RWPE2 (cell line): ENCODE results near the gene PET117.
"Not testable (repeated sequence)": the region's sequence is repeated elsewhere in the genome, so short reads cannot be mapped to it uniquely, and the experiment has no call there.

Experiments
- ATAC-seq: fragments of 200-7000 bp; cut with Tn5 transposase; 3 replicates; pipeline ENCODE4 v1.9.1; 2021; ENCODE audit warnings: low read depth
- DNase-seq: peaks from one replicate; pipeline ENCODE4 v3.0.0-alpha.2; 2020; ENCODE audit warnings: low spot score
- H3K27ac ChIP-seq: fragments of 450-650 bp; 2 replicates; pipeline ENCODE4 v1.5.1; 2017; ENCODE audit warnings: mild to moderate bottlenecking; ENCODE audit not compliant: poor library complexity, severe bottlenecking
- H3K27me3 ChIP-seq: fragments of 250-450 bp; sonication (Bioruptor Pico); 2 replicates; pipeline ENCODE4 v1.5.1; 2021; ENCODE audit warnings: mild to moderate bottlenecking, moderate library complexity; ENCODE audit not compliant: insufficient read depth, poor library complexity, severe bottlenecking
- H3K36me3 ChIP-seq: fragments of 250-450 bp; sonication (Bioruptor Pico); 2 replicates; pipeline ENCODE4 v1.5.1; 2020; ENCODE audit warnings: low read depth, mild to moderate bottlenecking, moderate library complexity
- H3K4me1 ChIP-seq: fragments of 250-450 bp; sonication (Bioruptor Pico); 2 replicates; pipeline ENCODE4 v1.5.1; 2021; ENCODE audit warnings: mild to moderate bottlenecking, moderate library complexity; ENCODE audit not compliant: insufficient read depth, poor library complexity, severe bottlenecking
- H3K4me3 ChIP-seq: fragments of 250-450 bp; sonication (Bioruptor Pico); 2 replicates; pipeline ENCODE4 v1.5.1; 2021; ENCODE audit warnings: mild to moderate bottlenecking, moderate library complexity; ENCODE audit not compliant: severe bottlenecking
- H3K9me3 ChIP-seq: fragments of 250-450 bp; sonication (Bioruptor Pico); 2 replicates; pipeline ENCODE4 v1.5.1; 2021; ENCODE audit warnings: mild to moderate bottlenecking, moderate library complexity; ENCODE audit not compliant: severe bottlenecking
- TF ChIP-seq, protein P1 (sequence below): fragments of 450-650 bp; IDR thresholded peaks from one replicate; pipeline ENCODE4 v1.5.1; 2017; ENCODE audit warnings: mild to moderate bottlenecking, moderate library complexity; ENCODE audit not compliant: poor library complexity, severe bottlenecking

Gene PET117

DNA sequence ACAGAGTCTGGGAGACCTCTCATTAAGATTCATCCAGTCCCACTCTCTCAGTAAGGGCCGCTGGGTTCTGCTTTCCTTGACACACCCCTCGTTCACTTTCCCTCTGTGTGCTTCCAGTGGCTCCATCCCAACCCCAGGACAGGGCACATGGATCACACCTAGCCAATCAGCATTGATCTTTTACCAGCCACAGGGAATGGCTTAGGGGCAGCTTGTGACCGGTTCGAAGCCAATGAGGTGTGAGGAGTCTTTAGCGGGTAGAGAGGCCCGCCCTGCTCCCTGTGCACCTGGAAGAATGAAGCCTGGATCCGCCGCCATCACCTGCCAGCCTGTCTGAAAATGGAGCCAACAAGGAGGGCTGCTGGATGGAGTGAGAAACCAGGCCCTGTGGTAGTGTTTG lies 44.8 kb upstream of the PET117 start:
- TF ChIP-seq, protein P1, sequence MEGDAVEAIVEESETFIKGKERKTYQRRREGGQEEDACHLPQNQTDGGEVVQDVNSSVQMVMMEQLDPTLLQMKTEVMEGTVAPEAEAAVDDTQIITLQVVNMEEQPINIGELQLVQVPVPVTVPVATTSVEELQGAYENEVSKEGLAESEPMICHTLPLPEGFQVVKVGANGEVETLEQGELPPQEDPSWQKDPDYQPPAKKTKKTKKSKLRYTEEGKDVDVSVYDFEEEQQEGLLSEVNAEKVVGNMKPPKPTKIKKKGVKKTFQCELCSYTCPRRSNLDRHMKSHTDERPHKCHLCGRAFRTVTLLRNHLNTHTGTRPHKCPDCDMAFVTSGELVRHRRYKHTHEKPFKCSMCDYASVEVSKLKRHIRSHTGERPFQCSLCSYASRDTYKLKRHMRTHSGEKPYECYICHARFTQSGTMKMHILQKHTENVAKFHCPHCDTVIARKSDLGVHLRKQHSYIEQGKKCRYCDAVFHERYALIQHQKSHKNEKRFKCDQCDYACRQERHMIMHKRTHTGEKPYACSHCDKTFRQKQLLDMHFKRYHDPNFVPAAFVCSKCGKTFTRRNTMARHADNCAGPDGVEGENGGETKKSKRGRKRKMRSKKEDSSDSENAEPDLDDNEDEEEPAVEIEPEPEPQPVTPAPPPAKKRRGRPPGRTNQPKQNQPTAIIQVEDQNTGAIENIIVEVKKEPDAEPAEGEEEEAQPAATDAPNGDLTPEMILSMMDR: no peak
- H3K27ac ChIP-seq: no peak overlapping the region
- H3K4me1 ChIP-seq: no peaks in the 10 kb centered on the region
- no peak overlapping the region for H3K4me3 ChIP-seq
- H3K36me3 ChIP-seq: no peaks in the 10 kb centered on the region
- H3K9me3 ChIP-seq: no peaks in the 10 kb centered on the region
- DNase-seq: no peak
- no peak for ATAC-seq
- no peaks in the 10 kb centered on the region for H3K27me3 ChIP-seq

DNA sequence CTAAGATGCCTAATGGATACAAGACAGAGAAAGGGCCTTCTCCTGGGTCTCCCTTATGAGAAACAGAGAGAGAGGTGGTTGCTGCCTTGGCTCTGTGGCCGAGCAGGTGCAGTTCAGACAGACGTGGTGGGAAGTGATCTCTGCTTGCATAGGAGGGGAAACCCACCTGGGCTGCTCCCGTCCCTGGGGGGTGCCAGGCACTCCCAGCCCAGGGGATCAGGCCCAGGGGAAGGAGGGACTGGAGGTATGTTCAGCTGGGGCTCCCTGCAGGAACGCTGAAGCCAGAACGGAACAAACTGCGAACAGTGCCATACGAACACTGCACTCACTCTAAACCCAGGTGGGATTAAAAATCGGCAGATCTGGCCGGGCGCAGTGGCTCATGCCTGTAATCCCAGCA lies 44.3 kb upstream of the PET117 start:
- no peak for ATAC-seq
- no peaks in the 10 kb centered on the region for H3K4me1 ChIP-seq
- no peak overlapping the region for H3K27ac ChIP-seq
- DNase-seq: no peak
- no peak overlapping the region for H3K4me3 ChIP-seq
- no peaks in the 10 kb centered on the region for H3K36me3 ChIP-seq
- TF ChIP-seq, protein P1: no peak
- no peaks in the 10 kb centered on the region for H3K9me3 ChIP-seq
- no peaks in the 10 kb centered on the region for H3K27me3 ChIP-seq

- H3K36me3 ChIP-seq: no peaks in the 10 kb centered on the region
- TF ChIP-seq, protein P1: no peak
- ATAC-seq: no peak
Observed at GRCh38 chr20:18094191-18094590, 43.5 kb upstream of the PET117 start.

DNA sequence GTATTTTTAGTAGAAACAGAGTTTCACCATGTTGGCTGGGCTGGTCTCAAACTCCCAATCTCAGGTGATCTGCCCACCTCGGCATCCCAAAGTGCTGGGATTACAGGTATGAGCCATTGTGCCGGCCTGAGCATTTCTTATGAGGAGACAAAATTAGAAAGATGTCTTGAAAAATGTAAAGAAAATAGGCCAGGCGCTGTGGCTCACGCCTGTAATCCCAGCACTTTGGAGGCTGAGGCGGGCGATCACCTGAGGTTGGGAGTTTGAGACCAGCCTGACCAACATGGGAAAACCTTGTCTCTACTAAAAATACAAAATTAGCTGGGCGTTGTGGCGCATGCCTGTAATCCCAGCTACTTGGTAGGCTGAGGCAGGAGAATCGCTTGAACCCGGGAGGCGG lies 37.1 kb upstream of the PET117 start:
- not testable (repeated sequence) for H3K4me1 ChIP-seq, H3K27me3 ChIP-seq, H3K4me3 ChIP-seq, H3K27ac ChIP-seq, DNase-seq, H3K9me3 ChIP-seq, ATAC-seq, H3K36me3 ChIP-seq

More at GRCh38 chr20:18094191-18094590, 43.5 kb upstream of the PET117 start:
- no peak overlapping the region for H3K4me3 ChIP-seq
- H3K9me3 ChIP-seq: no peaks in the 10 kb centered on the region
- DNase-seq: no peak
- no peaks in the 10 kb centered on the region for H3K27me3 ChIP-seq
- no peaks in the 10 kb centered on the region for H3K4me1 ChIP-seq
- H3K27ac ChIP-seq: no peak overlapping the region

GRCh38 chr20:18101125-18101810 lies 36.4 kb upstream of the PET117 start:
- Histone ChIP-seq H3K36me3 (no peaks in the 10 kb centered on the region), H3K9me3 (no peaks in the 10 kb centered on the region), H3K27ac (no peak overlapping the region), H3K4me3 (no peak overlapping the region), H3K4me1 (no peaks in the 10 kb centered on the region), H3K27me3 (no peaks in the 10 kb centered on the region)
- DNase-seq: no peak
- ATAC-seq: no peak
- TF ChIP-seq, protein P1: no peak
